Glomerular visceral epithelial cell (primary cell): ENCODE results near the gene NEDD4L.

Experiments used
- DNase-seq: peaks from one replicate; pipeline ENCODE4 v3.0.0-alpha.2; 2016; ENCODE audit errors: extremely low spot score

NEDD4L gene

GRCh38 chr18:58316396-58317342 is 272.6 kb downstream of the NEDD4L start:
- DNase-seq: no peak

GRCh38 chr18:58319719-58320118 is 275.7 kb downstream of the NEDD4L start:
- no peak for DNase-seq

- no peak for DNase-seq
Observed at GRCh38 chr18:58320907-58321561, 277.0 kb downstream of the NEDD4L start.

GRCh38 chr18:58321986-58322385 is 278.0 kb downstream of the NEDD4L start:
- peak; percentile 83 for DNase-seq

GRCh38 chr18:58322464-58322863 is 278.4 kb downstream of the NEDD4L start:
- no peak for DNase-seq

GRCh38 chr18:58323866-58324762 is 280.1 kb downstream of the NEDD4L start:
- no peak for DNase-seq

GRCh38 chr18:58324824-58325480 is 280.9 kb downstream of the NEDD4L start:
- no peak for DNase-seq

- DNase-seq: no peak
Observed at GRCh38 chr18:58325494-58325893, 281.5 kb downstream of the NEDD4L start.

GRCh38 chr18:58334061-58334460 is 290.0 kb downstream of the NEDD4L start:
- DNase-seq: no peak

GRCh38 chr18:58335223-58335622 is 291.2 kb downstream of the NEDD4L start:
- no peak for DNase-seq

GRCh38 chr18:58335821-58336220 is 291.8 kb downstream of the NEDD4L start:
- no peak for DNase-seq

GRCh38 chr18:58336605-58337004 is 292.6 kb downstream of the NEDD4L start:
- DNase-seq: peak; percentile 15

- DNase-seq: no peak
Observed at GRCh38 chr18:58337285-58337684, 293.3 kb downstream of the NEDD4L start.

GRCh38 chr18:58337686-58338085 is 293.7 kb downstream of the NEDD4L start:
- no peak for DNase-seq

- DNase-seq: no peak
Observed at GRCh38 chr18:58338141-58338540, 294.1 kb downstream of the NEDD4L start.

GRCh38 chr18:58338961-58339592 is 295.1 kb downstream of the NEDD4L start:
- no peak for DNase-seq

- no peak for DNase-seq
Observed at GRCh38 chr18:58339890-58340289, 295.9 kb downstream of the NEDD4L start.

- DNase-seq: no peak
Observed at GRCh38 chr18:58341916-58342315, 297.9 kb downstream of the NEDD4L start.

- DNase-seq: no peak
Observed at GRCh38 chr18:58344080-58344670, 300.1 kb downstream of the NEDD4L start.

GRCh38 chr18:58344861-58345463 is 300.9 kb downstream of the NEDD4L start:
- no peak for DNase-seq
